NB4 (cell line): Measurements from ENCODE around the gene CDC27.
A peak's percentile ranks its signal among the peaks of the same experiment; 100 is the strongest.
"Not testable (repeated sequence)": the region's sequence is repeated elsewhere in the genome, so short reads cannot be mapped to it uniquely, and the experiment has no call there.

ENCODE experiments used
- DNase-seq: peaks from one replicate; pipeline ENCODE4 v3.0.0; 2010; ENCODE audit warnings: low read depth
- H3K4me3 ChIP-seq: one replicate; pipeline ENCODE4 v1.5.1; 2011; ENCODE audit warnings: mild to moderate bottlenecking, low read depth, low read length, moderate library complexity
- CTCF ChIP-seq: IDR thresholded peaks from one replicate; pipeline ENCODE4 v1.5.1; 2012; ENCODE audit warnings: low read depth, low read length
- MAX ChIP-seq: IDR thresholded peaks from 2 replicates; pipeline ENCODE4 v1.6.1; 2011; ENCODE audit warnings: low read depth, low read length
- MYC ChIP-seq: IDR thresholded peaks from 2 replicates; pipeline ENCODE4 v1.6.1; 2011; ENCODE audit warnings: low read depth, low read length
- POLR2A ChIP-seq: IDR thresholded peaks from 2 replicates; pipeline ENCODE4 v1.6.1; 2011; ENCODE audit warnings: mild to moderate bottlenecking; ENCODE audit not compliant: insufficient read length; ENCODE audit errors: extremely low read depth

CDC27 gene

GRCh38 chr17:47172696-47173565 is 16.2 kb downstream of the CDC27 start:
- peak; percentile 42 for DNase-seq

GRCh38 chr17:47170710-47171109 is 18.4 kb downstream of the CDC27 start:
- H3K4me3 ChIP-seq = no peak overlapping the region
- no peak for DNase-seq
- no peak for TF ChIP-seq POLR2A
- TF ChIP-seq MYC = no peak
- no peak for TF ChIP-seq MAX
- no peak for TF ChIP-seq CTCF

More at GRCh38 chr17:47172696-47173565, 16.2 kb downstream of the CDC27 start:
- no peak for TF ChIP-seq CTCF
- TF ChIP-seq MAX = no peak
- TF ChIP-seq MYC = no peak
- TF ChIP-seq POLR2A = no peak
- no peak overlapping the region for H3K4me3 ChIP-seq

GRCh38 chr17:47168896-47169295 is 20.2 kb downstream of the CDC27 start:
- not testable (repeated sequence) for H3K4me3 ChIP-seq, DNase-seq

GRCh38 chr17:47166854-47167253 is 22.2 kb downstream of the CDC27 start:
- not testable (repeated sequence) for H3K4me3 ChIP-seq, DNase-seq

GRCh38 chr17:47165137-47165536 is 24.0 kb downstream of the CDC27 start:
- H3K4me3 ChIP-seq = no peak overlapping the region
- no peak for DNase-seq
- no peak for TF ChIP-seq CTCF
- TF ChIP-seq MAX = no peak
- no peak for TF ChIP-seq POLR2A
- TF ChIP-seq MYC = no peak

GRCh38 chr17:47164263-47164662 is 24.8 kb downstream of the CDC27 start:
- TF ChIP-seq CTCF (no peak), MYC (no peak), MAX (no peak), POLR2A (no peak)
- H3K4me3 ChIP-seq = no peak overlapping the region
- DNase-seq = no peak
